LNCAP (cell line): ENCODE data around the gene SLIT3.

Experiments
- CTCF ChIP-seq: fragments of 450-650 bp; IDR thresholded peaks from 2 replicates; pipeline ENCODE4 v1.5.1; 2017; ENCODE audit warnings: mild to moderate bottlenecking

Gene SLIT3

GRCh38 chr5:168691891-168692290 lies 609.0 kb downstream of the SLIT3 start:
- no peak for TF ChIP-seq CTCF

- no peak for TF ChIP-seq CTCF
Observed at GRCh38 chr5:168689260-168689659, 611.7 kb downstream of the SLIT3 start.

- no peak for TF ChIP-seq CTCF
Observed at GRCh38 chr5:168686837-168687236, 614.1 kb downstream of the SLIT3 start.

GRCh38 chr5:168685566-168685965 lies 615.4 kb downstream of the SLIT3 start:
- TF ChIP-seq CTCF: no peak

GRCh38 chr5:168683927-168684295 lies 617.0 kb downstream of the SLIT3 start:
- no peak for TF ChIP-seq CTCF

GRCh38 chr5:168683247-168683926 lies 617.6 kb downstream of the SLIT3 start:
- TF ChIP-seq CTCF: no peak

GRCh38 chr5:168681556-168682183 lies 619.3 kb downstream of the SLIT3 start:
- TF ChIP-seq CTCF: no peak
